B cell (primary cell): ENCODE measurements around the gene CELF2. TPM values are rescaled to one million over a fixed set of nuclear protein-coding genes. Genes with fewer than 3 reads are reported as not detected.

Experiments used
- ATAC-seq: fragments of 200-7000 bp; cut with Tn5 transposase; one replicate; pipeline ENCODE4 v1.10.0; 2021; ENCODE audit warnings: low read depth, mild to moderate bottlenecking, moderate number of reproducible peaks, moderate library complexity
- CTCF ChIA-PET: fragments of 350-600 bp; sonication (Branson Sonifier 250); formaldehyde crosslinking; loops from one replicate; lab custom pipeline; 2021; ENCODE audit warnings: antibody characterized with exemption, inconsistent platforms; lab: Charles Lee
- POLR2A ChIA-PET: fragments of 350-600 bp; sonication (Branson Sonifier 250); formaldehyde crosslinking; loops from one replicate; lab custom pipeline; 2021; ENCODE audit warnings: antibody characterized with exemption; lab: Charles Lee
- DNase-seq: peaks from one replicate; pipeline ENCODE4 v3.0.0; 2013
- H2AFZ ChIP-seq: 2 replicates; pipeline ENCODE4 v1.6.1; 2012; ENCODE audit warnings: mild to moderate bottlenecking, low read depth, low read length; ENCODE audit not compliant: insufficient read depth, poor library complexity, severe bottlenecking
- H3K27ac ChIP-seq, 2 donors: 1 replicate in 1 of 2; 2 replicates in 1 of 2; pipeline ENCODE4 v1.5.1; 2012 to 2013; ENCODE audit warnings: low read length in 2 of 2, mild to moderate bottlenecking in 2 of 2, moderate library complexity in 1 of 2
- H3K27me3 ChIP-seq, 4 experiments: fragments of 200-600 bp in 1 of 4; sonication (generic) in 1 of 4; replicated peaks in 1 of 4; 1 replicate in 2 of 4; 2 replicates in 2 of 4; pipeline versions ENCODE4 v1.6.1 to v1.7.0; 2013 to 2016; ENCODE audit warnings: low read length in 3 of 4, mild to moderate bottlenecking in 2 of 4, mixed read lengths in 1 of 4, moderate library complexity in 1 of 4; ENCODE audit not compliant: insufficient read depth in 4 of 4, control insufficient read depth in 3 of 4; ENCODE audit errors: control extremely low read depth in 1 of 4
- H3K36me3 ChIP-seq, 2 experiments: replicated peaks in 1 of 2; 1 replicate in 1 of 2; 2 replicates in 1 of 2; pipeline versions ENCODE4 v1.6.1 to v1.7.1; 2013; ENCODE audit warnings: low read length in 1 of 2; ENCODE audit not compliant: insufficient read depth in 2 of 2, control insufficient read depth in 1 of 2; ENCODE audit errors: control extremely low read depth in 1 of 2, extremely low read depth in 1 of 2
- H3K4me1 ChIP-seq, 2 donors: fragments of 200-600 bp in 1 of 2; sonication (generic) in 1 of 2; 1 replicate in 1 of 2; 2 replicates in 1 of 2; pipeline versions ENCODE4 v1.5.1 to v1.6.1; 2013 to 2017; ENCODE audit warnings: low read length in 2 of 2; ENCODE audit not compliant: control insufficient read depth in 2 of 2, insufficient read depth in 2 of 2
- H3K4me2 ChIP-seq: replicated peaks from 2 replicates; pipeline ENCODE3; 2012; ENCODE audit warnings: mild to moderate bottlenecking, low read depth, low read length; ENCODE audit not compliant: poor library complexity, severe bottlenecking
- H3K4me3 ChIP-seq, 5 experiments: fragments of 200-600 bp in 1 of 5; sonication (generic) in 1 of 5; 1 replicate in 3 of 5; 2 replicates in 2 of 5; pipeline versions ENCODE4 v1.5.1 to v1.7.0; 2011 to 2016; ENCODE audit warnings: low read length in 4 of 5, mild to moderate bottlenecking in 4 of 5, low read depth in 2 of 5, control low read depth in 1 of 5, moderate library complexity in 1 of 5; ENCODE audit not compliant: insufficient read depth in 1 of 5; ENCODE audit errors: control extremely low read depth in 1 of 5, extremely low read depth in 1 of 5
- H3K79me2 ChIP-seq: fragments of 200-600 bp; sonication (generic); one replicate; pipeline ENCODE4 v1.6.0; 2016; ENCODE audit warnings: low read length; ENCODE audit not compliant: control insufficient read depth, insufficient read depth
- H3K9ac ChIP-seq: fragments of 200-600 bp; sonication (generic); 2 replicates; pipeline ENCODE4 v1.6.1; 2017; ENCODE audit warnings: mild to moderate bottlenecking, low read length, moderate library complexity
- H3K9me3 ChIP-seq, 3 donors: one replicate each; pipeline versions ENCODE4 v1.6.1 to v1.7.1; 2013; ENCODE audit warnings: low read length in 2 of 3; ENCODE audit not compliant: control insufficient read depth in 2 of 3, insufficient read depth in 1 of 3; ENCODE audit errors: control extremely low read depth in 1 of 3
- H4K20me1 ChIP-seq: 2 replicates; pipeline ENCODE4 v1.6.0; 2012; ENCODE audit warnings: mild to moderate bottlenecking, low read length; ENCODE audit not compliant: insufficient read depth, control insufficient read depth, poor library complexity, severe bottlenecking
- H3K27ac Mint-ChIP-seq: one replicate; pipeline ENCODE4 v1.8.0; 2021; ENCODE audit warnings: mixed read lengths
- H3K27me3 Mint-ChIP-seq: one replicate; pipeline ENCODE4 v1.8.0; 2021; ENCODE audit warnings: mixed read lengths
- H3K4me1 Mint-ChIP-seq: one replicate; pipeline ENCODE4 v1.8.0; 2021; ENCODE audit warnings: mixed read lengths
- H3K4me3 Mint-ChIP-seq: one replicate; pipeline ENCODE4 v1.8.0; 2021; ENCODE audit warnings: mixed read lengths
- H3K9me3 Mint-ChIP-seq: one replicate; pipeline ENCODE4 v1.8.0; 2022; ENCODE audit warnings: mixed read lengths; ENCODE audit not compliant: insufficient read depth
- CTCF ChIP-seq: fragments of 200-600 bp; IDR thresholded peaks from one replicate; pipeline ENCODE4 v1.8.0; 2022; ENCODE audit warnings: antibody characterized with exemption, mild to moderate bottlenecking
- EZH2 ChIP-seq: IDR thresholded peaks from 2 replicates; pipeline ENCODE4 v1.6.1; 2012; ENCODE audit warnings: borderline replicate concordance, low read depth, mild to moderate bottlenecking, moderate library complexity, low read length; ENCODE audit not compliant: insufficient read depth, poor library complexity, severe bottlenecking
- WGBS: methylation state at CpG from one replicate; pipeline ENCODE4 v1.1.5; 2013; ENCODE audit warnings: missing lambda C conversion rate; ENCODE audit not compliant: insufficient coverage; 5-methylcytosine and 5-hydroxymethylcytosine counted together
- intact Hi-C: fragments of 100-400 bp; cut with micrococcal nuclease; formaldehyde crosslinking; loops from one replicate; pipeline ENCODE4 v1.10.0; 2022
- polyA plus RNA-seq: library from polyadenylated mRNA; depleted of rRNA; stranded (reverse); fragments of >200 nt; gene quantifications from 2 replicates; pipeline ENCODE4 v1.2.3, GENCODE V29; 2012
- total RNA-seq, 2 donors: library from RNA; stranded (reverse); fragments of 120-200 nt in 1 of 2; gene quantifications; 1 replicate in 1 of 2; 2 replicates in 1 of 2; pipeline versions ENCODE4 v1.2.3 to v1.2.4, GENCODE V29; 2013 to 2022

CELF2 gene
- total and polyA plus RNA-seq, 2 donors (not counting 1 experiment from before 2014, with no cell fraction given) = 59.5 to 112 TPM

- Histone ChIP-seq H2AFZ (no peak overlapping the region), H4K20me1 (peaks cover 96% of the 10 kb centered on the region), H3K79me2 (peaks cover 100% of the 10 kb centered on the region), H3K4me2 (peak overlapping the region; percentile 74), H3K27me3 (no peaks in the 10 kb centered on the region), H3K36me3 (peaks cover 0 to 77% of the 10 kb centered on the region in 2 experiments), H3K9me3 (no peaks in the 10 kb centered on the region), H3K27ac (peak overlapping the region; percentile 79 to 87), H3K4me3 (peak overlapping the region in 4 of 5 experiments; percentile 3 to 56 (median 8)), H3K9ac (peak overlapping the region; percentile 52), H3K4me1 (peaks cover 96 to 100% of the 10 kb centered on the region in 2 donors)
- intact Hi-C loops = loop anchor here (1.0 kb wide), 1 partner anchor 13 kb away; no protein-coding TSS in a partner anchor
- H3K4me1 Mint-ChIP-seq = peaks cover 94% of the 10 kb centered on the region
- H3K9me3 Mint-ChIP-seq = no peaks in the 10 kb centered on the region
- peak overlapping the region; percentile 93 for H3K27ac Mint-ChIP-seq
- H3K4me3 Mint-ChIP-seq = peak overlapping the region; percentile 86
- POLR2A ChIA-PET = interaction anchor here (4.1 kb wide), 1 partner anchor 12 kb away, joined by 37 read pairs; no protein-coding TSS in a partner anchor
- ATAC-seq (no peak), DNase-seq (no peak)
- TF ChIP-seq EZH2 = no peak
- no peak for TF ChIP-seq CTCF
- no peaks in the 10 kb centered on the region for H3K27me3 Mint-ChIP-seq
- CTCF ChIA-PET = interaction anchor here (0.9 to 9.9 kb wide), 7 partner anchors 10 to 93 kb away, joined by 3 to 85 read pairs (median 5); no protein-coding TSS in a partner anchor
- WGBS = 6% methylated on average over 2 of the region's 7 CpGs
Observed at GRCh38 chr10:11176746-11177145, 159.1 kb downstream of the CELF2 start.

GRCh38 chr10:11177381-11177780 lies 159.7 kb downstream of the CELF2 start:
- Histone ChIP-seq H4K20me1 (peaks cover 91% of the 10 kb centered on the region), H3K79me2 (peaks cover 100% of the 10 kb centered on the region), H3K4me3 (peak overlapping the region in 1 of 5 experiments; percentile 56), H3K4me1 (peaks cover 96 to 100% of the 10 kb centered on the region in 2 donors), H3K4me2 (peak overlapping the region; percentile 74), H3K27ac (peak overlapping the region; percentile 63 to 87), H3K36me3 (peaks cover 0 to 77% of the 10 kb centered on the region in 2 experiments), H3K27me3 (no peaks in the 10 kb centered on the region), H3K9ac (peak overlapping the region; percentile 34), H2AFZ (no peak overlapping the region), H3K9me3 (no peaks in the 10 kb centered on the region)
- 17% methylated on average over 1 of the region's 1 CpG for WGBS
- H3K9me3 Mint-ChIP-seq = no peaks in the 10 kb centered on the region
- H3K4me3 Mint-ChIP-seq = peak overlapping the region; percentile 81
- TF ChIP-seq EZH2 = no peak
- TF ChIP-seq CTCF = no peak
- DNase-seq (no peak), ATAC-seq (no peak)
- peak overlapping the region; percentile 94 for H3K27ac Mint-ChIP-seq
- peaks cover 99% of the 10 kb centered on the region for H3K4me1 Mint-ChIP-seq
- H3K27me3 Mint-ChIP-seq = no peaks in the 10 kb centered on the region
- ChIA-PET CTCF (interaction anchor here (1.0 to 9.9 kb wide), 5 partner anchors 11 to 93 kb away, joined by 3 to 85 read pairs (median 5); no protein-coding TSS in a partner anchor), POLR2A (interaction anchor here (0.5 to 4.1 kb wide), 2 partner anchors 13 to 32 kb away, joined by 3 to 37 read pairs; no protein-coding TSS in a partner anchor)
- intact Hi-C loops = no loop called here
